ENCODE measurements around the gene LIPI.

GRCh38 chr21:14243461-14243860 lies 32.7 kb upstream of the LIPI start:
- no peak for TF ChIP-seq CTCF (IDR thresholded peaks at IDR 0.05)
- TF ChIP-seq POLR2A (IDR thresholded peaks at IDR 0.05) = no peak

Measured in body of pancreas (tissue), 4 donors.